GM21360 (cell line): Measurements from ENCODE around the gene VIL1.

Source experiments
- ATAC-seq: cut with Tn5 transposase; IDR thresholded peaks from one replicate; pipeline ENCODE4 v1.9.1; 2021; ENCODE audit warnings: mild to moderate bottlenecking, moderate library complexity; ENCODE audit not compliant: unreplicated experiment

The VIL1 gene

DNA sequence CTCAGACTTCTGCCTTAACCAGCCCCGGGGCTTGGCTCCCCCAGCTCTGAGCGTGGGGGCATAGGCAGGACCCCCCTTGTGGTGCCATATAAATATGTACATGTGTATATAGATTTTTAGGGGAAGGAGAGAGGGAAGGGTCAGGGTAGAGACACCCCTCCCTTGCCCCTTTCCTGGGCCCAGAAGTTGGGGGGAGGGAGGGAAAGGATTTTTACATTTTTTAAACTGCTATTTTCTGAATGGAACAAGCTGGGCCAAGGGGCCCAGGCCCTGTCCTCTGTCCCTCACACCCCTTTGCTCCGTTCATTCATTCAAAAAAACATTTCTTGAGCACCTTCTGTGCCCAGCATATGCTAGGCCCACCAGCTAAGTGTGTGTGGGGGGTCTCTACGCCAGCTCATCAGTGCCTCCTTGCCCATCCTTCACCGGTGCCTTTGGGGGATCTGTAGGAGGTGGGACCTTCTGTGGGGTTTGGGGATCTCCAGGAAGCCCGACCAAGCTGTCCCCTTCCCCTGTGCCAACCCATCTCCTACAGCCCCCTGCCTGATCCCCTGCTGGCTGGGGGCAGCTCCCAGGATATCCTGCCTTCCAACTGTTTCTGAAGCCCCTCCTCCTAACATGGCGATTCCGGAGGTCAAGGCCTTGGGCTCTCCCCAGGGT is 13.7 kb upstream of the VIL1 start:
- ATAC-seq: no peak

DNA sequence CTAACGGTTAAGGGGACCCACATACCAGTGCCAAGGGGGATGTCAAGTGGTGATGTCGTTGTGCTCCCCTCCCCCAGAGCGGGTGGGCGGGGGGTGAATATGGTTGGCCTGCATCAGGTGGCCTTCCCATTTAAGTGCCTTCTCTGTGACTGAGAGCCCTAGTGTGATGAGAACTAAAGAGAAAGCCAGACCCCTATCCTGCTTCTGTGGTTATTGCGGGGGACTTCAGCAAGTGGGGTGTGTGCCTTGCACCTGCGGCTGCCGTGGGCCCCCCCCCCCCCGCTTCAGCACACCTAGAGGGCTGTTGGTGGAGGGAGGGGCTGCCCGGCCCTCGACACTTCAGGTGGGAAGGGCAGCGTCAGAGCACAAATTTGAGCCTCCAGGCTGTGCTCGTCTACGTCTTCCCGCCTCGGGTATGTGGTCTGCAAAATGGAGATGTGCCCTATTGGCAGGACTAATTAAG is 13.1 kb upstream of the VIL1 start:
- no peak for ATAC-seq

DNA sequence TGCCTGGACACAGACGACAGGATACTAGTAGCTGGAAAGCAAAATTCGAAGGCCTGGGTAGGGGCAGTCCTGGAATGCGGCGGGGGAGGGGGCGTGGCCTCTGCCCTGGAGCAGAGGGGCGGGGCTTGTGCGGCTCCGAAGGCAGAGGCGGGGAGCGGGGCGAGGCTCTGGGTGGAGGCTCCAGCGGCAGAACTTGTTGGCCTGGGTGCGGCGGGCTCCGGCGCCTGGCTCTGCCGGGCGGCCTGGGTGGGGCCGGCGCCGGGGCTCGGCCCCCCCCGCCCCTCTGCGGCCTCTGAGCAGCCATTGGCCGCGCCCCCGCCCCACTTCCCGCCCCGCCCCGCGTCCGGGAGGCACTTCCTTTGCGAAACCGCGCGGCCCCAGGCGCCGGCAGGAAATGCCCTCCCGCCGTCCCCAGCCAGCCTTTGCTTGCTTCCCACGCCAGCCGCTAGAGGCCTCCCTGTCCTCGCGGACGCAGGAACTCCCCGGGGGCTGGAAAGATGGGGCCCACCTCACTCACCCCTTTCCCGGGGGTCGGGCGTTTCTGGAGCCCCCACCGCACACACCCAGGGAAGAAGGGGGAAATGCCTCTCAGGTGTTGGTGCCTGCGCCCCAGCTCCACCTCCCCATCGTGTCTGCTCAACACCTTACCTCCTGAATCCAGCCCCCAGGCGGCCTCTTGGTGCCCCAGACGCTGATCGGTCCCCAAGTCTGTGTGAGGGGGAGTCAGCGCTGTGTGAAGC is 12.5 kb upstream of the VIL1 start:
- peak; percentile 81 for ATAC-seq

DNA sequence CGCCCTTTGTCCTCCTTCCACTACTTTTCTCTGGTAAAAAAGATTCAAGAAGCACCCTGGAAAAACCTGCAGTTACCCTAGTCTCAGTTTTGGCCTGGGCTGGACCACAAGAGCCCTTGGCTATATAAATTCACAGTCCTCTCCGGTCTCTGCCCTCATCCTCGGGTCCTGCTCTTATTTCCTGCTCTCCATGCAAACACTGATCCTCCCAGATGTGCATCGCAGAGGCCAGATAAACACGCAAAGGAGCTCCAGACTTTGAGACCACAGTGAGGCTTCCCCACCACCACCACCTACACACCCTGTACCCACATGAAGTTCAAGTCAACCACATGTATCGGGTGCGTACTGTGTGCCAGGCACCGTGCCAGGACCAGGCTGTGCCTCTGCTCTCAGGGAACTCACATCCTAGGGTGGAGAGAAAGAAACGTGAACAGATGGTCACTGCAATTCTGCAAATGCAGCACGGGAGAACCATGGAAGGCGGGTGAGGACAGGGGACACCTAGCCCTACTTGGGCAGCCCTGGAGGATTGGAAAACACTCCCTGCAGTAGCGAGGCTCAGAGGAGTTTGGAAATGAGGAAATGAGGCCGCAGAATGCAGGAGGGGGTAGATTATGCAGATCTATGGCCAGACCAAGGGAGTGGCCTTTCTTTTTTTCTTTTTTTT is 11.8 kb upstream of the VIL1 start:
- no peak for ATAC-seq

DNA sequence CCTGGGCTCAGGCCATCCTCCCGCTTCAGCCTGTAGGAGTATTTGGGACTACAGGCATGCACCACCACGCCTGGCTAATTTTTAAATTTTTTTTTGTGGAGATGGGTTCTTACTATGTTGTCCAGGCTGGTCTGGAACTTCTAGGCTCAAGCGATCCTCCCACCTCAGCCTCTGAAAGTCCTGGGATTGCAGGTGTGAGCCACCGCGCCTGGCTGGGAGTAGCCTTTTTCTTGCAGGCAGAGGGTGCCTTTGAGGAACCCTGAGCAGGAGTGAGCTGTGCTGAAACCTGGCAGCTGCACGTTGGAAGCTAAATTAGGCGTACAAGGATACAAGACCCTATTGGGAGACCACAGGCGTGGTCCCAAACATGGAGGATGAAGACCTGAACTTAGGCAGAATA is 11.2 kb upstream of the VIL1 start:
- ATAC-seq: no peak

DNA sequence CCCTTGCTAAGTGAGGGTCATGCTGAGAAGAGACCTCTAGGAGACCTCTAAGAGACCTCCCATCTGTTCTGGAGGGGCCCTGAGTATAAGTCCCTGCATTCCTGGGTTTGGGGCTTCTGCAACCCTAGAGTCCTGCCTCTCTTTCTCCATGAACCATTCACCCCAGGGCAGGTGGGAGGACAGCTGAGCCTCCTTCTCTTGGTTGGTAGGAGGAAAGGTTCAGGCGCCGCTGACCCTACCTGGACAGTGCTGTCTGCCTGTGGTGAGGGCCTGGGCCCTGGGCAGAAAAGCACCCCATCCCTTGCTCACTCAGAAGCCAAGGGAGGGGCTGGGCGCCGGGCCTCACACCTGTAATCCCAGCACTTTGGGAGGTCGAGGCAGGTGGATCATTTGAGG is 604 bp upstream of the VIL1 start:
- no peak for ATAC-seq

DNA sequence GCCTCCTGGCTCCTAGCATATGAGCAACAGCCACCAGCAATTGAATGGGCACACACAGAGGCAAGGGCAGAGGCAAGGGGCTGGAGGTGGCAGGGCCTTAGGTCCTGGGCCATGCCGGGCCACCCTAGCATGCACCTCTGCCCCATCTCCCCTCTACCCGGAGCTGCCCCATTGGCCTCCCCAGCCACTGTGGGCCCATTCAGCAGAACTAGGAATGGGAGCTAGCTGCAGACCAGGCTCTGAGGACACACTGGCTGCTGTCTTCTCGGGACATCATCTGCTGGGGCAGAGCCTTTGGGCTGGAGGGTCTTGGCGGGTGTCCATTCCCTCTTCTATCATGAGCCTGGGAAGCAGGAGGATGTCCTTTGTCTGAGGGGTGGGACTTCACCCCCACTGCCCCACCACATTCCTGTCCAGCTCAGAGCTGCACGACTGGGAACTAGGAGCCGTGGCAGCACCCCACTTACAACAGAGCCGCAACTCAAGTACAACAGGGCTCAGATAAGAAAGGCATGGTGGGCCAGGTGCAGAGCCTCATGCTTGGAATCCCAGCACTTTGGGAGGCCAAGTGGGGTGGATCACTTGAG is 800 bp downstream of the VIL1 start:
- no peak for ATAC-seq

DNA sequence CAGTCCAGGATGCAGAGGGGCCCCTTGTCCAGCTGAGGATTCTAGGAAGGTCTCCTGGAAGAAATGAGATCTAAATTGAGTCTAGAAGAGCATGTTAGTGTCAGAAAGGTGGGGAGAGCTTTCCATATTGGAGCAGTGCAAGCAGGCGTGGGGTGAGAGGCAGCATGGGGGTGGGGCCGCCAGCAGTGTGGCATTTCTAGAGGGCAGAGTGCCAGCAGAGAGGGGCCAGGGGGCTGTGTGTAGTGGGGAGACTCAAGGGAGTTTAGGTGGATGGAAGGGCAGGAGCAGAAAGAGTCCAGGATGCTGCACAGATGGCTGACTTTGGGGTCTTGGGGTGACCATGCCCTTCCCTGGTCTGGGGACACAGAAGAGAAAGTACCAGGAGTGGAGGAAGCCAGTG is 2.1 kb downstream of the VIL1 start:
- no peak for ATAC-seq

DNA sequence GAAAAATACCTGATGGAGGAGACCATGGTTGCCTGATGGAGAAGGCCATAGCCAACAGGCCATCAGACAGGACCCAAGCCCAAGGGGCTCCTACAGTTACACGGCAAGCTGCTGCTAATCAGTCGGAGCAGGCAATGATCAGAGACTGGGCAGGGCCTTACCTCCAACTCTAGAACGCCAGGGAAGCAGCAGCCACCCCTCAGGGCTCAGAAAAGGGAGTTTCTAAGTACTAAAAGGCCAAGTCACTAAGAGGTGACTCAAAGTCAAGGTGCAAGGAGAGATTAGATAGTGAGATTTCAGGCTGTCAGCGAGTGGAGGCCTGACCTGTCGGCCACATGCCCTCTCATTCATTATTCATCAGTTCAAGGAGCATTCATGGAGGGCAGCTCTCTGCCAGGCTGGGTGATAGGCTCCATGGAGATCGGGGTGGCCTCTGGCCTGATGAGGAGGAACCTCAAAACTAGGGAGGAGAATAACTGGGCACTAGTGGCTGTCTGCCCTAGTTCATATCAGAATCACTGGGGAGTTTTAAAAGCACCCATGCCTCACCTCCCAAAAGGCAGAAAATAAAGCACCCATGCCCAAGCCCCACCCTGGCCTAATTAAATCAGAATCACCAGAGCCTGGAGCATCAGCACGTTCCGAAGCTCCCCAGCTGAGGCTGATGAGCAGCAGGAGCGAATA is 3.6 kb downstream of the VIL1 start:
- ATAC-seq: no peak

DNA sequence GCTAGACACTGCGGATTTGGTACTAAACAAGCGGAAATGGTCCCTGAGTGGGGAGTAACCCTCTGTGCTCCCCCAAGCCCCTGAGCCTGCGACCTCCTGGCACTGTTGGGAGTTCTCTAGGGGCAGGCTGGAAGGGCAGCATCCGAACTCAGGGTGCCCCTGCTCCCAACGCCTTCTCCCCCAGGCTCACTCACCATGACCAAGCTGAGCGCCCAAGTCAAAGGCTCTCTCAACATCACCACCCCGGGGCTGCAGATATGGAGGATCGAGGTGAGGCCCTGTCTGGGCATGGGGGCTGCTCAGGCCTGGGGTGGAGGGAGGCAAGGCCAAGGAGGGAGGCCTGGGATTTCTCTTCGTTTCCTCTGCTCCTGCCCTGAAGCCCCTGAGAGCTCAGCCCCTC is 4.7 kb downstream of the VIL1 start:
- no peak for ATAC-seq

DNA sequence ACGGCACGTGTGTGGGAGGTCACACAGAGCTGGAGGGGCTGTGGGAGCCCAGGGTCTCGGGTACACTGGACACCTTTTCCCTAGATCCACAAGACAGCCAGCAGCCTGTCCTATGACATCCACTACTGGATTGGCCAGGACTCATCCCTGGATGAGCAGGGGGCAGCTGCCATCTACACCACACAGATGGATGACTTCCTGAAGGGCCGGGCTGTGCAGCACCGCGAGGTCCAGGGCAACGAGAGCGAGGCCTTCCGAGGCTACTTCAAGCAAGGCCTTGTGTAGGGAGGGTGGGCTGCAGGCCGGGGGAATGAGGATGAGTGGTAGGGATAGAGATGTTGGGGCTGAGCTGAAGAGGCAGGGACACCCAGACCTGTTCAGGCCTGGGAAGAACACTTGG is 6.6 kb downstream of the VIL1 start:
- no peak for ATAC-seq

DNA sequence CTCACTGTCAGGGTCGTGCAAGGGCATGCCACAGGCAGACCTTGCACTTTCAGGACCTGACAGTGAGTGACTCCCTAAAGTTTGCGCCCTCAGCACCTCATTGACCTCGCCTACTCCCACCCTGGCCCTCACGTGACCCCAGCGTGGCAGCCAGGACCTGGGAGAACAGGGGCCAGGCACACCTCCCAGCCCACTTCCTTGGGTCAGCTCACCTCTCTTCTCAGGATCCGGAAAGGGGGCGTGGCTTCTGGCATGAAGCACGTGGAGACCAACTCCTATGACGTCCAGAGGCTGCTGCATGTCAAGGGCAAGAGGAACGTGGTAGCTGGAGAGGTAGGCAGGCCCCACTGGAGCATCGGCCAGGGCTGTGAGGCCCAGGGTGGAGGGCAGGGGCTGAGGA is 8.8 kb downstream of the VIL1 start:
- ATAC-seq: no peak

DNA sequence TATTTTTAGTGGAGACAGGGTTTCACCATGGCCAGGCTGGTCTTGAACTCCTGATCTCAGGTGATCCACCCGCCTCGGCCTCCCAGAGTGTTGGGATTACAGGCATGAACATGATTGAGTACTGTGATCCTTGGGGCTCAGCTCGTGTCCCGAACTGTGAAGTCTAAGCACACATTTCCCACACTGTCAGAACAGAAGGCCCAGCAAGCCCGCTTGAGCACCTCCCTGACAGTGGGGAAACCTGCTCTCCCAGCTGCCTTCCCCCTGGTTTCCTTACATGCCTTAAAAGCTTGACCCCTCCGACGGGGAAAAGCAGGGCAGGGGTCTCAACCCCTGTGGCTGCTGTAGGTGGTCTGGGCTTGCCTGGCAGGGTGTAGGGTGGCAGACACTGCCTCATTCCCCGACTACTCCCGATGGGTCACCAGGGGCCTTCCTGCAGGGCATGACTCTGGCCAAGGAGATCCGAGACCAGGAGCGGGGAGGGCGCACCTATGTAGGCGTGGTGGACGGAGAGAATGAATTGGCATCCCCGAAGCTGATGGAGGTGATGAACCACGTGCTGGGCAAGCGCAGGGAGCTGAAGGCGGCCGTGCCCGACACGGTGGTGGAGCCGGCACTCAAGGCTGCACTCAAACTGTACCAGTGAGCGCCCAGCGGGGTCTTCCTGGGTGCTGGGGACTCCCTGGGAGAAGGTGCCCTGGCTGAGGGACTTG is 10.1 kb downstream of the VIL1 start:
- no peak for ATAC-seq

DNA sequence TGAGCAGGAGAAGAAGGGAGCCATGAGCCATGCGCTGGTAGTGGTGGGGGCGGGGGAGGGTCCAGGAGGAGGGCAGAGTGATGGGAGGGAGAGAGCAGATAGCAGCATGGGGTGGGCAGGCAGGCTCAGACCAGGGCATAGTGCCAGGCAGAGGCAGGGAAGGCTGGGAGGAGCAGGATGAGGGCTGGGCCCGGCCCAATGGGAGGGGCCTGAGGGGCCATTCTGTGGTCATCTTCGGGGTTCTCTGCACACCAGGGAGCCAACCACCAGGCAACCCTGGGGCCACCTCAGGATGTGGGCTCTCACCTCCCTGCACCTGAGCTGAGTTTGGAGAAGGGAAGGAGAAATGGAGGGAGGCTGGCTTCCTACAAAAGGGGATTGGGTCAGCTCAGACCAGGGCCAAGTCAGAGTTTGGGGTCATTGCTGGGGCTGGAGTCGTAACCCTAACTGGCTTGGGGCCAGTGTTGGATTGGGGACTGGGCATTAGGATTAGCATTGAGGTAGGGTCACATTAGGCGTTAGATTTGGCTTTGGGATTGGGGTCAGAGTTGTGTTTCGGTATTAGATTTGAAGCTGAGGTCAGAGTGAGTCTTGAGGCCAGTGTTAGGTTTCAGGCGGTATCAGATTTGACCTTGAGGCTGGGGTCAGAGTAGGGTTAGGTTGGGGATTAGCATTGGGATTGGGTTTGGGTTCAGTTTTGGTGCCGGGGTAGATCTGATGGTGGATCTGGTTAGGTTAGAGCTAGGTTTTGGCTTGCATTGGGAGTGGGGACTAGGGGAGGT is 11.2 kb downstream of the VIL1 start:
- no peak for ATAC-seq

DNA sequence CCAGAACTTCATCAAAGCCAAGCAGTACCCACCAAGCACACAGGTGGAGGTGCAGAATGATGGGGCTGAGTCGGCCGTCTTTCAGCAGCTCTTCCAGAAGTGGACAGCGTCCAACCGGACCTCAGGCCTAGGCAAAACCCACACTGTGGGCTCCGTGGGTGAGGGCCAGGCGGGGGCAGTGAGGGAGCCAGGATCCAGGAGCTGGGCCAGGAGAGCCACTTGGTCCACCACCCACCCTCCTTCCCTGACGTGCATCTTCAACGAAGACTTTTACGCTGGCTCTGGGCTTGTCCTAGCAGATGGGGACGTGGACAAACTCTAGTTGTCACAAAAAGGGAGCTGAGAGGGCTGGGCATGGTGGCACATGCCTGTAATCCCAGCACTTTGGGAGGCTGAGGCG is 11.8 kb downstream of the VIL1 start:
- no peak for ATAC-seq

DNA sequence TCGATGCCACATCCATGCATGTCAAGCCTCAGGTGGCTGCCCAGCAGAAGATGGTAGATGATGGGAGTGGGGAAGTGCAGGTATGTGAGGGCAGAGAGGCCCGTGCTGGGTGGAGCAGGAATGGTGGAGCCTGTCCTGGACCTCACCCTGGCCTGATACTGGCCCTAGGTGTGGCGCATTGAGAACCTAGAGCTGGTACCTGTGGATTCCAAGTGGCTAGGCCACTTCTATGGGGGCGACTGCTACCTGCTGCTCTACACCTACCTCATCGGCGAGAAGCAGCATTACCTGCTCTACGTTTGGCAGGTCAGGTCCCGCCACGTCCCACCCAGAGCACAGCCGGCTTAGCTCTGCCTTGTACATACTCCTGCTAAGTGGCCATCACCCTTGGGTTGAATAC is 13.0 kb downstream of the VIL1 start:
- ATAC-seq: no peak

DNA sequence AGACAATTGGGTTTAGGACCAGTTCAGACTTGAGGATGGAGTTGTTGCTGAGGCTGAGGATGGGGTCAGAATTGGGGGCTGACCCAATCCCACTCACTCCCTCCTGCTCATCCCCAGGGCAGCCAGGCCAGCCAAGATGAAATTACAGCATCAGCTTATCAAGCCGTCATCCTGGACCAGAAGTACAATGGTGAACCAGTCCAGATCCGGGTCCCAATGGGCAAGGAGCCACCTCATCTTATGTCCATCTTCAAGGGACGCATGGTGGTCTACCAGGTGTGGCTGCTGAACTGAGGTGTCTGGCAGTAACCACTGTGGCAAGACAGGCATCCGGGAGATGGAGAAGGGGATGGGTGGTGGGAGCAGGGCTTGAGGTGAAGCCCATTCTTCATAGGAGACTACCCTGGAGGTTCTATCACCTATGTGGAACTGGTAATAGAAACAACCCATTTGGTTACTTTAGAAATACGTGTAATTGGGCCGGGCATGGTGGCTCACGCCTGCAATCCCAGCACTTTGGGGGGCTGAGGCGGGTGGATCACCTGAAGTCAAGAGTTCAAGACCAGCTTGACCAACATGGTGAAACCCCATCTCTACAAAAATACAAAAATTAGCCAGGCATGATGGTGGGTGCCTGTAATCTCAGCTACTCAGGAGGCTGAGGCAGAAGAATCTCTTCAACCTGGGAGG is 13.9 kb downstream of the VIL1 start:
- ATAC-seq: no peak

DNA sequence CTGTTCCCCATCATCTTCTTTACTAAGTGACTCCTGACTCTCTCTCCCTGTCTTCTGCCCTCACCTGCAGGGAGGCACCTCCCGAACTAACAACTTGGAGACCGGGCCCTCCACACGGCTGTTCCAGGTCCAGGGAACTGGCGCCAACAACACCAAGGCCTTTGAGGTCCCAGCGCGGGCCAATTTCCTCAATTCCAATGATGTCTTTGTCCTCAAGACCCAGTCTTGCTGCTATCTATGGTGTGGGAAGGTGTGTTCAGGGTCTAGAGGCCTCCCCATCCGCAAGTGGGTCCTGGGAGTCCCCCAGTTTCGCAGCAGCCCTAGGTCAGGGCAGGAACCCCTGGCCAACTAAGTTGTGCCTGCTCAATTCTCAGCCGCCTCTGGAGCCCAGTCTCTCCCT is 15.5 kb downstream of the VIL1 start:
- ATAC-seq: no peak
